ENCODE measurements around the gene BCAS3.
A peak's percentile ranks its signal among the peaks of the same experiment; 100 is the strongest.
"Not testable (repeated sequence)": the region's sequence is repeated elsewhere in the genome, so short reads cannot be mapped to it uniquely, and the experiment has no call there.

BCAS3 gene

DNA sequence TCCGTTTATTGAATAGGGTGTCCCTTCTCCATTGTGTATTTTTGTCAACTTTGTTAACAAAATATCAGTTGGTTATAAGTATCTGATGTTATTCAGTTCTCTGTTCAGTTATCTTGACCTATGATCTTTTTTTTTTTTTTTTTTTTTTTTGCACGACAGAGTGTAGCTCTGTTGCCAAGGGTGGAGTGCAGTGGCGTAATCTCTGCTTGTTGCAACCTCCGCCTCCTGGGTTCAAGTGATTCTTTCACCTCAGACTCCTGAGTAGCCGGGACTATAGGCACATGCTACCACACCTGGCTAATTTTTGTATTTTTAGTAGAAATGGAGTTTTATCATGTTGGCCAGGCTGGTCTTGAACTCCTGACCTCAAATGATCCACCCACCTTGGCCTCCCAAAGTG lies 215.8 kb downstream of the BCAS3 start:
- DNase-seq: no peak

DNA sequence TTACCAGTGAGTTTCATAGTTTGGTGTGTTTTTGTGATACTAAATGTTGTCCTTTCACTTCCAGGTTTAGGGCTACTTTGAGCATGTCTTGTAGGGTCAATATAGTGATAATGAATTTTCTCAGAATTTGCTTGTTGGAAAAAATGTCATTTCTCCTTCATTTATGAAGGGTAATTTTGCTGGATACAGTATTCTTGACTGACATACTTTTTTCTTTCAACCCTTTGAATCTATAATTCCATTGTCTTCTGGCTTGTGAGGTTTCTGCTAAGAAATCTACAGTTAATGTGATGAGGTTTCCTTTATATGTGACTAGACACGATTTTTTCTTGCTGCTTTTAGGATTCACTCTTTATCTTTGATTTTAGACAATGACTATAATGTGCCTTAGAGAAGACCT lies 219.3 kb downstream of the BCAS3 start:
- no peak for DNase-seq

DNA sequence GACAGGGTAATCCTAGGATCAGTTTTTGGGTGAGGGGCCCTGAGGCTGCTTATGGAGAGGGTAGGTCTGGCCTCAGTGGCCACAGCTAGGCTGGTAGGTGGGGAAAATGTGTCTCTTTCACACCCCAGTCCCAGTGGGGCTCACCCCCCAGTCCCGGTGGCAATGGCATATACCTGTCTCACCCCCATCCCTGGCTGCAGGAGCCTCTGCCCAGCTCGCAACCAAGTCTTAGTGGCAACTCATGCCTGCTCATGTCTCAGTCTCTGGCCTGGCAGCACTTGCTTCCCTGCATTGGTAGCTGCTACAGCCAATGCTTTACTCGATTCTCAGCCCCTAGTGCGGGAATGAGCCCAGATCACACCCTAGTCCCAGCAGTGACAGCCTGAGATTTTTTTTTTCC lies 221.5 kb downstream of the BCAS3 start:
- DNase-seq: no peak

DNA sequence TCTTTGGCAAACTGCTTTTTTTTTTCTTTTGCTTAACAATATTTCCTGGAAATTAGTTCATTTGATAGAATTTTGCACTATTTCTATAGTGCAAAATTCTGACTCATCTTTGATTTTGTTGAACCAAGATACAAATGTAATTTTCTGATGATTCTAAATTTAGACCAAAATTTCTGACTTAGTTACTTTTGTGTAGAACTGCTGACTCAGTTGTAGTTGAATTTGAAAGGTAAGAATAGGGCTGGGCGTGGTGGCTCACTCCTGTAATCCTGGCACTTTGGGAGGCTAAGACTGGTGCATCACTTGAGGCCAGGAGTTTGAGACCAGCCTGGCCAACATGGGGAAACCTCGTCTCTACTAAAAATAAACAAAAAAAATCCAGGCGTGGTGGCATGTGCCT lies 223.0 kb downstream of the BCAS3 start:
- no peak for DNase-seq

DNA sequence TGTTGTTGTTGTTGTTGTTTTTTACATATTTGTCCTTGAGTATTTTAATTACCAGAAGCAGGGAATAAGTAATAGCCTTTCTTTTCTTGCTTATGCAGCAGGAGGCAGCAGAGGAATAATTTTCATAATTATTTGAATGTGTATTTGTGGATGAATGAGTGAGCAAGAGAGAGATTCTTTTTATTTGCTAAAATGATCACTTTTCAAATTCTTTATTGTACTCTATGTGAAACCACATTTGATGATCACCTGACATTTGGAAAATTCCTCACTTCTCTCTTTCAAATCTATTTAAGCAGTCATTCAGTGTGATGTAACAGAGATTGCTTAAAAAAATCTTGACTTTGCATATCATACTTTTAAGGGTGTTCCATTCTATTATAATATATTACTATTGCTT lies 223.6 kb downstream of the BCAS3 start:
- DNase-seq: peak; percentile 21

DNA sequence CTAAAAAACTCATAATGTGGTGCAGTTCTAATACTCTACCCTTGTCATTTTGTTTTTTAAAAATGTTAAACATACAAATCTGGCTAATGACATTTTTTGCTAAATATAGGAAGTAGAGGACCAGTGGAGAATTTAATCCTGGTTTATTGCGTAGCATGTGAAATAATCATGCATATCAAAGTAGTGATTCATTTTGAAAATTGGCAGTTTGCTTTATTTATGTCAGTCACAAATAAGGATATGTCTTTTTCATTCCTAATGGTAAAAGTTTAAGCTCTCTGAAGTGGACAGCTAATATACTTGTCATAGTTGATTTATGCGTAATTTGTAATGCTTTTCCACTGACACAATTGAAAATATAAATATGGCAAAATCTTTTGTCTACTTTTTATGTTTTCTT lies 224.2 kb downstream of the BCAS3 start:
- no peak for DNase-seq

DNA sequence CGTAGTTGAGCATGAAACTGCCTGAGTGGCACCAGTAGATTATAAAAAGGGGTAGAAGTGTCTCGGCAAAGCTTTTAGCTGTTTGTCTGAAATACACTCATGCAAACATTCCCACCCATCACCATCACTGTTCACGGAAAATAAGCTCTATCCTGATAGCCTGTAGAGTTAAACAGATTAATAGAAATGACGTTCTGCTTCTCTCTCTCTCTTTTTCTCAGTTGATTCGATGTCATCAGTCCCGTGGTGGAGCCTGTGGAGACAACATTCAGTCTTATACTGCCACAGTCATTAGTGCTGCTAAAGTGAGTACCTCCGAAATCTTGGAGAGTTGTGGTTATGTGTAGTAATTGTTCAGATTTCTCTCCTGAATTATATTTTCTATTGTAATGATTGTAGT lies 224.7 kb downstream of the BCAS3 start:
- no peak for DNase-seq

DNA sequence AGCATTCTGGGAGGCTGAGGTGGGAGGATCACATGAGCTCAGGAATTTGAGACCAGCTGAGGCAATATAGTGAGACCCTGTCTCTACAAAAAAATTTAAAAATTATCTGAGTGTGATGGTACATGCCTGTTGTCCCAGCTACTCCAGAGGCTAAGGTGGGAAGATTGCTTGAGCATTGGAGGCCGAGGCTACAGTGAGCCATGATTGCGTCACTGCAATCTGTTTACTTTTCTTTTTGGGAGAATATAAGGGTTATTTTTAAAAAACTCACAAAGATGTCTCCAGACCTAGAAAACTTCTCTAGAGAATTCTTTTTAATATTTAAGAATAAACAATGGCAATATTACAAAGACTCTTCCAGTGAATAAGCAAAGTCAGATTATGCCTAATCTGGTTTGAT lies 226.9 kb downstream of the BCAS3 start:
- no peak for DNase-seq

DNA sequence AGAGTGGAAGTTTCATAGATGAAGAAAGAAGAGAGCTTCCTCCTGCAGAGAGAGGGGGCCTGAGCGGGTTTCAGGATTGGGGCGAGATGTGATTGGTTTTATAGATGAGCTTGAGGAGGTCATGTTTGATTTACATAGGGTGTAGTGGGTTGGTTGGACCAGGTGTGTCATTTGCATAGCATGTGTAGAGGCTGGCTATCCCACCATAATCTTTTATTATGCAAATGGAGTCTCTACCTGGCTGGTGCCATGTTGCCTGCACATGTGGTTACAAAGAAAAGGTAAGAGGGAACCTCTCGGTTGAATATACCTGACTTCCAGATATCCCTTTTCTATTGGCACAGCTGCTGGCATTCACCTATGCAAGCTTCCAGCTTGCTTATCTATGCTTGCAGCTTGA lies 228.1 kb downstream of the BCAS3 start:
- DNase-seq: peak; percentile 24

DNA sequence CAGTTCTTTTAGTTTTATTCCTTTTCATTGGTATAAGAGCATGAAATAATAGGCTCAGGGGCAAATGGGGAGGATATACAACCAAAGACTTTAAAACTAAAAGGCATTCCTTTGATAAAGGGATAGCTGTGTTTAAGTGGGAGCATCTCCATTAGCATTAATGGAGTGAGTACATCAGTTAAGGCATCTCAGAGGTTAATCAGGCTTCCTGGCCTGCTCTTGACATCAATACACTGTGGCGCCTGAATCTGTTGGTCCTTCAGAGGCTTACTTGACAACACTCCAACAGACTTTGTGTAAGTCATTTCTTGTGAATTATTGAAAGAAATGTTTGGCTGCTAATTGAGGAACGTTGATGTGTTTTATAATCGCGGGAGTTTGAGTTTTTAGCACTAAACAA lies 230.7 kb downstream of the BCAS3 start:
- no peak for DNase-seq

DNA sequence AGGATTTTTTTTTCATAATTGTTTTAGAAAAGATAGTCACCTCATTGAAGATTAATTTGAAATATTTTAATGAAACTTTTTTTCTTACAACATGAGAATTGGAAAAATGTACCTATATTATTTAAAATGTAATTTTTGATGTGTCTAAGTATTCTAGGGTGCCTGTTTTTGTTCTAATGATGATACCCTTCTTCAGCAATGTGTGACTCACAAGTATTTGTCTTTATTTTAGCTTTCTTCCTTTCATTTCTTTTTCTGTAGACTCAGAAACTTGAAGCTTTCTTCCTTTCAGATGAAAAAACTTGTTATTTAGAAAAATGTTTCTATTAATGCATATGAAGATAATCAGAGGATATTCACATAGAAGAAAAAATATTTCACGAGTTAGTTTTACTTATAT lies 231.8 kb downstream of the BCAS3 start:
- no peak for DNase-seq

DNA sequence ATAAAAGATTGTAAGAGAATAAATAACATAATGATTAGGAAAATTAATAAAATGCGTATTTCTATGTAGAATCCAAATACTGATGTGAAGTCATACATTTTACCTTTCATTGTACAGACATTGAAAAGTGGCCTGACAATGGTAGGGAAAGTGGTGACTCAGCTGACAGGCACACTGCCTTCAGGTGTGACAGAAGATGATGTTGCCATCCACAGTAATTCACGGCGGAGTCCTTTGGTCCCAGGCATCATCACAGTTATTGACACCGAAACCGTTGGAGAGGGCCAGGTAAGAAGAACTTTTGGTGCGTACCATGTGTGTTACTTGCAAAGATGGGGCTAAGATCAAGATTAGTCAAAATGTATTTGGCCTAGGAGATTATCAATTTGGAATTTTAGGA lies 232.8 kb downstream of the BCAS3 start:
- DNase-seq: no peak

DNA sequence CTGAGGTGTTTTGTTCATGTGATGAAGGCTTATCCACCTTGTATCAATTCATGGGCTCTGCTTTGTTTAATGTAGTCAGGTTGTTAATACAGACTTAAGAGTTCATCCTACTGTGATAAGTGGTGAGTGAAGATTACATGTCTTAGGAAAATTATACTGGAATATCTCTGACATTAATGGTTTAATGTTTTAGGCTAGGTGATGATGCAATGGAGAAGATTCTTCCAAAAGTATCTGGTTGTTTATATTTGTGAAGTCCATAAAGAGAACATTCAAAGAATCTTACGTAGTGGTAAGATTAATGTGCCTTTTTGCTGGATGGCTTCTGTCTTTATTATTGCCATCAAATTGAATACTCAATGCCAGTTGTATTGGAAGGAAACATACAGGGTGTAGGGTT lies 236.4 kb downstream of the BCAS3 start:
- DNase-seq: no peak

DNA sequence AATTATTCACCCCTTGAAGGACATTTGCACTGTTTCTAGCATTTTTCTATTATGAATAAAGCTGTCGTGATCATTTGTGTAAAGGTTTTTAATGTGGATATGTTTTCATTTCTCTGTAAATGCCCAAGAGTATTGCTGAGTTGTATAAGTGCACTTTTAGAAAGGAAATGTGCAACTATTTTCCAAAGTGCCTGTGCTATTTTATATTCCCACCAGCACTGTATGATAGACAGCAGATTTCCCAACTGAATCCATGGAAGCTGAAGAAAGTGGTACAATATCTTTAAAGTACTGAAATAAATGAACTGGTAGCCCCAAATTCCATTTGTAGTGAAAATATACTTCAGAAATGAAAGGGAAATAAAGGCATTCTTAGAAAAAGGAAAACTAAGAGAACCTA lies 238.4 kb downstream of the BCAS3 start:
- DNase-seq: no peak

DNA sequence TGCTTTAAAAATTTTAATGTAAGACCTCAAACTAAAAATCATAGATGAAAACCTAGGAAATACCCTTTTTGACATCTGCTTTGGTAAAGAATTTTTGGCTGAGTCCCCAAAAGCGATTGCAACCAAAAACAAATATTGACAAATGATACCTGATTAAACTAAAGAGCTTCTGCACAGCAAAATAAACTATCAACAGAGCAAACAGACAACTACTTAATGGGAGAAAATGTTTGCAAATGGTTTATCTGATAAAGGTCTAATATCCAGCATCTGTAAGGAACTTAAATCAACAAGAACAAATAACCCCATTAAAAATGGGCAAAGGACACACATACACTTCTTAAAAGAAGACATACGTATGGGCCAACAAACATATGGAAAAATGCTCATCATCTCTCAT lies 242.5 kb downstream of the BCAS3 start:
- DNase-seq: no peak

DNA sequence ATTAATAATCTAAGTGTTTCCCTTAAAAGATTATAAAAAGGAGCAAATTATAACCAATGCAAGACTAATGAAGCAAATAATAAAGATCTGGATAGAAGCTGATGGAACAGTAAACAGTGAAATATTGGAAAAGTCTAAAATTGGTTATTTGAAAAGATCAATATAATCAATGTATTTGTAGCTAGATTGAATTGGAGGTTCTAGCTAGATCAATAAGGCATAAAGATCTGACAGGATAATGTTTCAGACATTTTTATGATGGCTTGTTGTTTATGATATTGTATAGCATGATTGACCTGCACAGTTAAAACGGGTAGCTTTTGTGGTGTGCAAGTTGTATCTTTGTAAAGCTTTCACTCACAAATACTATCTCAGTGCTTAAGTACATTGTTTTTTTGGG lies 245.3 kb downstream of the BCAS3 start:
- DNase-seq: no peak

DNA sequence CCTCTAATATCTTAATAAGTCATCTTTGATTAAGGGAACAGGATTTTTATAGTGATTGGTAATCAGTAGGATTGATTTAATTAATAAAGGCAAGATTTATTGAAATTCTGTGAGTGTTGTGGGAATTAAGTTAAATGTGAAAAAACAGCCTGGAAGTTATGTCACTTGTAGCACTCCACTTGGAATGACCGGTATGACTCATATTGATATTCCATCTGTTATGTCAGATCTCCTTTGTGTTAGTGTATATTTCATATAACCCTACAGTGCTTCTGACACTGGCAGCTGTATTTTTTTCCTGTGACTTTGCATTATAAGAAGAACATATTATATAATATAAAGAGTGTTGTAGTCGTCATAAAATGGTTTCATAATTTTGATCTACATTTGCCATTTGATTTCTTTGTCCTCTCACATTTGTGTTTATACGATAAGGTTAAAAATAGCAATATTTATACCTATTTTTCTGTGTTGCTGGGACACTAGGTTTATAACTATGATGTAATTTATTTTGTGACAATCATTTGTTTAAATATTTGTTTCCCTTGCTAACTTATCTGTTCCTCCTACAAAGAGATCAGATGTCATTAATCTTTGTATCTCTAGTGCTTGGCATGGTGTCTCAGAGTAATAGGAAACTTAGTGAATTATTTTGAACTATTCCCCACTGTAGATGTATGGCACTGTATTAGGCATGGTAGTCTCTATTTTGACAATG lies 249.0 kb downstream of the BCAS3 start:
- no peak for DNase-seq

DNA sequence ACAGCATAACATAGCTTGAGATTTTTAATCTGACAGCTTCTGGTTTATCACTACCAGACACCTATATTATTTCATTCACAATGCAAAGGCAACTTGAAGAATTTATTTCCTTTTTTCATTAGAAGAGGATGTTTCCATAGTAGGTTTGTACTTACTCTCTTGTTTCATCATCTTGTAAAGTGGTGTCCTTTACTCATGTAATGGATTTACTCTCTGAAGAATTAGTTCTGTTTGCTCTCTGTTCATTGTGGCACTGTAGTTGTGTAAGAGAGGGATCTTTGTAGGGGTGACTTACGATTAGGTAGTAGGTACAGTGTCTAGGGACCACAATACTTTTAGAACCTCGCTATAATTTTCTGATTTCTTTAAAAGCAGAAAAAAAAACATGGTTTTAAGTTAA lies 256.1 kb downstream of the BCAS3 start:
- no peak for DNase-seq

DNA sequence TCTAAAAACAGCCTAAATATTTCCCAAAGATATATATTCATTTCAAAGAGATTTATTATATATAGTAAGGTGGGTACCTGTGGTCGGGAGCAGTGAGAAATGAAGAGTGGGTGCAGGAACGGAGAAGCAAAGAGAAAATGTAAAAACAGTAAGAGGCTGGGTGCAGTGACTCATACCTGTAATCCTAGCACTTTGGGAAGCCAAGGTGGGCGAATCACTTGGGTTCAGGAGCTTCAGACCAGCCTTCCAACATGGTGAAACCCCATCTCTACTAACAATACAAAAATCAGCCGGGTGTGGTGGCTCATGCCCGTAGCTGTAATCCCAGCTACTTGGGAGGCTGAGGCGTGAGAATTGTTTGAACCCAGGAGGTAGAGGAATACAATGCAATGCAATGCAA lies 257.1 kb downstream of the BCAS3 start:
- no peak for DNase-seq

DNA sequence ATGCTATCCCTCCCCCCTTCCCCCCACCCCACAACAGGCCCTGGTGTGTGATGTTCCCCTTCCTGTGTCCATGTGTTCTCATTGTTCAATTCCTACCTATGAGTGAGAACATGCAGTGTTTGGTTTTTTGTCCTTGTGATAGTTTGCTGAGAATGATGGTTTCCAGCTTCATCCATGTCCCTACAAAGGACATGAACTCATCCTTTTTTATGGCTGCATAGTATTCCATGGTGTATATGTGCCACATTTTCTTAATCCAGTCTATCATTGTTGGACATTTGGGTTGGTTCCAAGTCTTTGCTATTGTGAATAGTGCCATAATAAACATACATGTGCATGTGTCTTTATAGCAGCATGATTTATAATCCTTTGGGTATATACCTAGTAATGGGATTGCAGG lies 258.3 kb downstream of the BCAS3 start:
- DNase-seq: not testable (repeated sequence)

DNA sequence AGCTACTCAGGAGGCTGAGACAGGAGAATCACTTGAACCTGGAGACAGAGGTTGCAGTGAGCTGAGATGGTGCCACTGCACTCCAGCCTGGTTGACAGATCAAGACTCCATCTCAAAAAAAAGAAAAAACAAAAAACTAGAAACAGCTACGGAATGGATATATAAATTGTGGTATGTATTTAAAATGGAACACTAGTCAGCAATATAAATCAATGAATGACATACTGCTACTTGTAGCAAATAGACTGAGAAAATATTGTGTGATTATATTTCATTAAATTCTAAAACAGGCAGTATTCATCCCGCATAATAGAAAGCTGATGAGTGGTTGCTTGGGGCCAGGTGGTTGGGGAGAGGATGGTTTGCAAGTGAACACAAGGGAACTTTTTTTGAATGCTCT lies 261.7 kb downstream of the BCAS3 start:
- no peak for DNase-seq

DNA sequence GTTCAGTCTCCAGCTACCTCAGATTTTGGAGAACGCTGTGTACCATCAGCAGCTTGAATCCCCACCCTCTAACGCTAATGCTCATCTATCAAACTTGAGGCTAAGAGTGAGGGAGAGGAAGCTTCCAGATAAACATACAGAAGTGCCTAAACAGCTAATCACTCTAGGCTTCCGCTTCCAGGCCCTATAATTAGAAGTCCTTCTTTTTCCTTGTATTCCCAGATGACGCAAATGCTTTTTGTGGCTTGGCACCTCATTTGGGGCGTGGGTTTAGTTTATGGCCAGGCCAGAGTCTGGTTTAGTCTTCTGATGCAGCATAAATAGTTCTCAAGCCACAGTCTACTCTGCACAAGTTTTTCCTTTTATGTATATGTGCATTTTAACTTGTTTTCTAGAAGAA lies 263.4 kb downstream of the BCAS3 start:
- DNase-seq: no peak

DNA sequence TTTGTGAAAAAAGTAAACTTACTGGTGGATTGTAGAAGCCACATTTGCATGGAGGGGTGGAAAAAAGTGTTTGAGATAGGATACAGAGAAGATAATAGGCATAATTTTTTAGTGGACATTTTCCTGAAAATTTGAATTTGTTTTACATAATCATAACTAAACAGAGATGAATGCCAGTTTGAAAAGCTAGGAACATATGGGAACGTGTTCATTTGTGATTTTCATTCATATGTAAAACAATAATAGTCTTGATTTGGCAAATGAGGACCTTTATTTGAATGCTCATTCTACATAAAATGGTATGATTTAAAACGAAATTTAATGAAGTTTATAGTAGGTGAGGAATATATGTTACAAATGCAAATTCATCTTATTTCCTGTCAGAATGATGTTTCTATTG lies 263.9 kb downstream of the BCAS3 start:
- peak; percentile 57 for DNase-seq

DNA sequence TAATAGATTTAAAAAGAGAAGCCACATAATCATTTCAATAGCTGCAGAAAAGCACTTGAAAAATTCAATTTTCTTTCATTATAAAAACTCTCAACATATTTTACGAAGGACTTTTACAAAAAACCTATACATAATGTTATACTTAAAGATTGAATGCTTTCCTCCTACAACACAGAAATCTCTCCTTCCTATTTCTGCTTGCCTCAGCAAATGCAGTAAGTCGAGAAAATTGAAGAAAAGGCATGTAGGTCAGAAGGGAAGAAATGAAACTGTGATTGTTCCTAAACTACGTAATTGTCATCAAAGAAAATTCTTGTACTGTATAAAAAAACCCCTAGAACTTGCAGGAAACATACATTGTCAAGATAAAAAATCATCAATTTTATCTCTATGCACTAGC lies 267.1 kb downstream of the BCAS3 start:
- DNase-seq: no peak

DNA sequence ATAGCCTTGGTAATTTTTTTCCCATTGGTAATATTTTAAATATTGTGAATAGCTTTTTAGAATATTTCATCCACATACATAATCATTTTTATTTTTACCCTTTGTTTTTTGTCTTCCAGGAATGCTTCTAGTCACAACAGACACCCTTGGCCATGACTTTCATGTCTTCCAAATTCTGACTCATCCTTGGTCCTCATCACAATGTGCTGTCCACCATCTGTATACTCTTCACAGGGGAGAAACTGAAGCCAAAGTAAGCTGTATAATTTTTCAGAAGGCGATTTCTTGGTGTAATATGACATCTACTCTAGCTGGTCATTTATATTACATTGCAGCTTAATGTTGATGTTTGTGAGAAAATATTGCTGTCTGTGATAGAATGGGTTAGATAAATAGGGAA lies 269.4 kb downstream of the BCAS3 start:
- DNase-seq: no peak

DNA sequence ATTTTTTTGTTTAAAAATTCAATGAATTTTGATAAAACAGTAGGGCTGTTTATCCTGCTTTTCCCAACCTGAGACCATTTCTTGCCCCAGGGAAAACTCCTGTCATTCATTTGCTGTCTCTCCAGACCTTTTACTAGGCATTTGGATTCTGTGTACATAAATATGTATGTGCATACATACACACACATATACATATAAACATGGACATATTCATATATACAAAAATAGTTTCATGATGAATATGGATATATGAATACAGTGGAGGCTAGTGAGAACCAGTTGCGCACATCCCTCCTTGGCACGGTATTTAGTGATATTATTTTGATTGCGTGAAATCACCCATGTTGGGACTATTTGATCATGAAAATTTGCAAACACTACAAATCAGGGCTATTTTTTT lies 269.9 kb downstream of the BCAS3 start:
- DNase-seq: no peak
